Astrocyte (in vitro differentiated cells and primary cell): Measurements from ENCODE around the gene CHCHD6. TPM values are rescaled to one million over a fixed set of nuclear protein-coding genes. Genes with fewer than 3 reads are reported as not detected.

ENCODE experiments used
- DNase-seq: peaks from one replicate; pipeline ENCODE4 v3.0.0-alpha.2; 2010; ENCODE audit warnings: low read depth
- FAIRE-seq: peaks from 2 replicates; lab custom pipeline; 2011; peaks lifted over from hg19 to GRCh38; lab: Jason Lieb, UNC
- H2AFZ ChIP-seq: 2 replicates; pipeline ENCODE4 v1.6.0; 2012; ENCODE audit warnings: low read depth, low read length, inconsistent platforms
- H3K27ac ChIP-seq: 2 replicates; pipeline ENCODE4 v1.5.1; 2011; ENCODE audit warnings: low read depth, low read length, inconsistent platforms
- H3K27me3 ChIP-seq: 2 replicates; pipeline ENCODE4 v1.6.0; 2011; ENCODE audit warnings: low read length, inconsistent platforms; ENCODE audit not compliant: insufficient read depth
- H3K36me3 ChIP-seq: 2 replicates; pipeline ENCODE4 v1.5.1; 2011; ENCODE audit warnings: low read length, inconsistent platforms; ENCODE audit not compliant: insufficient read depth
- H3K4me1 ChIP-seq: 2 replicates; pipeline ENCODE4 v1.5.1; 2011; ENCODE audit warnings: low read length, inconsistent platforms; ENCODE audit not compliant: insufficient read depth
- H3K4me2 ChIP-seq: 2 replicates; pipeline ENCODE4 v1.6.0; 2012; ENCODE audit warnings: low read length, inconsistent platforms
- H3K4me3 ChIP-seq: 2 replicates; pipeline ENCODE4 v1.5.1; 2011; ENCODE audit warnings: low read depth, mild to moderate bottlenecking, low read length, inconsistent platforms; ENCODE audit not compliant: insufficient read depth
- H3K79me2 ChIP-seq: 2 replicates; pipeline ENCODE4 v1.6.0; 2012; ENCODE audit warnings: mild to moderate bottlenecking, low read length, inconsistent platforms; ENCODE audit not compliant: insufficient read depth
- H3K9ac ChIP-seq: 2 replicates; pipeline ENCODE4 v1.6.0; 2012; ENCODE audit warnings: mild to moderate bottlenecking, low read length, inconsistent platforms
- H3K9me3 ChIP-seq: 2 replicates; pipeline ENCODE4 v1.5.1; 2012; ENCODE audit warnings: low read depth, mild to moderate bottlenecking, low read length, inconsistent platforms; ENCODE audit not compliant: insufficient read depth
- H4K20me1 ChIP-seq: 2 replicates; pipeline ENCODE4 v1.6.0; 2012; ENCODE audit warnings: low read length, inconsistent platforms; ENCODE audit not compliant: insufficient read depth
- H3K27ac Mint-ChIP-seq: one replicate; pipeline ENCODE4 v1.8.0; 2021; ENCODE audit warnings: mild to moderate bottlenecking, mixed read lengths; ENCODE audit not compliant: unreplicated experiment
- H3K27me3 Mint-ChIP-seq: one replicate; pipeline ENCODE4 v1.8.0; 2021; ENCODE audit warnings: low read depth, mixed read lengths; ENCODE audit not compliant: unreplicated experiment
- H3K36me3 Mint-ChIP-seq: one replicate; pipeline ENCODE4 v1.8.0; 2021; ENCODE audit warnings: low read depth, mixed read lengths; ENCODE audit not compliant: unreplicated experiment
- H3K4me1 Mint-ChIP-seq: one replicate; pipeline ENCODE4 v1.8.0; 2021; ENCODE audit warnings: low read depth, mixed read lengths; ENCODE audit not compliant: unreplicated experiment
- H3K4me3 Mint-ChIP-seq: one replicate; pipeline ENCODE4 v1.8.0; 2021; ENCODE audit warnings: mild to moderate bottlenecking, moderate library complexity, mixed read lengths; ENCODE audit not compliant: unreplicated experiment
- H3K9me3 Mint-ChIP-seq: one replicate; pipeline ENCODE4 v1.8.0; 2021; ENCODE audit warnings: mild to moderate bottlenecking, mixed read lengths; ENCODE audit not compliant: unreplicated experiment
- EZH2 ChIP-seq: IDR thresholded peaks from 2 replicates; pipeline ENCODE4 v1.6.1; 2012; ENCODE audit warnings: mild to moderate bottlenecking, low read length, inconsistent platforms; ENCODE audit not compliant: insufficient read depth
- total RNA-seq: library from RNA; stranded (reverse); gene quantifications from 2 replicates; pipeline ENCODE4 v1.2.1, GENCODE V29; 2021
- TF ChIP-seq, protein P1 (sequence below): IDR thresholded peaks from 2 replicates; pipeline ENCODE4 v1.5.1; 2011; ENCODE audit warnings: low read depth, mild to moderate bottlenecking, inconsistent platforms, low read length, moderate library complexity; ENCODE audit not compliant: insufficient read depth

Gene CHCHD6
- total RNA-seq, 1 donor from 2014 or later = 21.1 TPM

GRCh38 chr3:126895178-126896066 lies 191.4 kb downstream of the CHCHD6 start:
- Histone ChIP-seq H3K4me3 (no peak overlapping the region), H3K27me3 (no peaks in the 10 kb centered on the region), H4K20me1 (no peaks in the 10 kb centered on the region), H3K79me2 (no peaks in the 10 kb centered on the region), H2AFZ (no peak overlapping the region), H3K4me1 (no peaks in the 10 kb centered on the region), H3K9ac (no peak overlapping the region), H3K4me2 (no peak overlapping the region), H3K9me3 (no peaks in the 10 kb centered on the region), H3K36me3 (no peaks in the 10 kb centered on the region), H3K27ac (no peak overlapping the region)
- H3K4me1 Mint-ChIP-seq = peaks cover 18% of the 10 kb centered on the region
- H3K27ac Mint-ChIP-seq = no peak overlapping the region
- TF ChIP-seq, protein P1, sequence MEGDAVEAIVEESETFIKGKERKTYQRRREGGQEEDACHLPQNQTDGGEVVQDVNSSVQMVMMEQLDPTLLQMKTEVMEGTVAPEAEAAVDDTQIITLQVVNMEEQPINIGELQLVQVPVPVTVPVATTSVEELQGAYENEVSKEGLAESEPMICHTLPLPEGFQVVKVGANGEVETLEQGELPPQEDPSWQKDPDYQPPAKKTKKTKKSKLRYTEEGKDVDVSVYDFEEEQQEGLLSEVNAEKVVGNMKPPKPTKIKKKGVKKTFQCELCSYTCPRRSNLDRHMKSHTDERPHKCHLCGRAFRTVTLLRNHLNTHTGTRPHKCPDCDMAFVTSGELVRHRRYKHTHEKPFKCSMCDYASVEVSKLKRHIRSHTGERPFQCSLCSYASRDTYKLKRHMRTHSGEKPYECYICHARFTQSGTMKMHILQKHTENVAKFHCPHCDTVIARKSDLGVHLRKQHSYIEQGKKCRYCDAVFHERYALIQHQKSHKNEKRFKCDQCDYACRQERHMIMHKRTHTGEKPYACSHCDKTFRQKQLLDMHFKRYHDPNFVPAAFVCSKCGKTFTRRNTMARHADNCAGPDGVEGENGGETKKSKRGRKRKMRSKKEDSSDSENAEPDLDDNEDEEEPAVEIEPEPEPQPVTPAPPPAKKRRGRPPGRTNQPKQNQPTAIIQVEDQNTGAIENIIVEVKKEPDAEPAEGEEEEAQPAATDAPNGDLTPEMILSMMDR = no peak
- no peak for TF ChIP-seq EZH2
- H3K9me3 Mint-ChIP-seq = no peaks in the 10 kb centered on the region
- H3K4me3 Mint-ChIP-seq = no peak overlapping the region
- peaks cover 25% of the 10 kb centered on the region for H3K27me3 Mint-ChIP-seq
- DNase-seq (no peak), FAIRE-seq (no peak)
- H3K36me3 Mint-ChIP-seq = peaks cover 6% of the 10 kb centered on the region

DNA sequence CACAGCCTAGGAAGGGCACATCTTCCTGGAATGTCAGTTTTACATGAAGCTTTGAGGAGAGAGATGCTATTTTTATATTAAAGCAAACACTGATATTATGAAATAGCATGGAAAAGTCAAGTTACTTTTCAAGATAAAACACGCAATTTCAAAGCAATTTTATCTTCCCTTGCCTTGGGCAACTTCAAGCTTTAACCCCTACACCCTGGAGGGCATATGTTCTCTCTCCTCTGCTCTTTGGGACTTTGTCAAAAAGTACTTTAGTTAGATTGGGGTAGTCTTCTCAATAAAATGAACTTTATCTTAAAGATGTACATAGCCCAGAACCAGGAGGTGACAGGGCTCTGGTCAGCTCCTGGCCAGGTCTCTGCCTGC lies 192.0 kb downstream of the CHCHD6 start:
- FAIRE-seq = no peak
- Histone ChIP-seq H4K20me1 (no peaks in the 10 kb centered on the region), H3K27me3 (no peaks in the 10 kb centered on the region), H3K4me3 (no peak overlapping the region), H2AFZ (no peak overlapping the region), H3K27ac (no peak overlapping the region), H3K4me2 (no peak overlapping the region), H3K9ac (no peak overlapping the region), H3K79me2 (no peaks in the 10 kb centered on the region), H3K9me3 (no peaks in the 10 kb centered on the region), H3K36me3 (no peaks in the 10 kb centered on the region), H3K4me1 (no peaks in the 10 kb centered on the region)
- no peak for DNase-seq
- H3K27ac Mint-ChIP-seq = no peak overlapping the region
- H3K9me3 Mint-ChIP-seq = no peaks in the 10 kb centered on the region
- H3K4me3 Mint-ChIP-seq = no peak overlapping the region
- peaks cover 18% of the 10 kb centered on the region for H3K4me1 Mint-ChIP-seq
- TF ChIP-seq, protein P1 = no peak
- no peak for TF ChIP-seq EZH2
- peaks cover 25% of the 10 kb centered on the region for H3K27me3 Mint-ChIP-seq
- peaks cover 4% of the 10 kb centered on the region for H3K36me3 Mint-ChIP-seq

GRCh38 chr3:126896968-126897367 lies 192.9 kb downstream of the CHCHD6 start:
- Histone ChIP-seq H3K4me3 (no peak overlapping the region), H3K9ac (no peak overlapping the region), H3K27ac (no peak overlapping the region), H4K20me1 (no peaks in the 10 kb centered on the region), H3K4me1 (no peaks in the 10 kb centered on the region), H3K79me2 (no peaks in the 10 kb centered on the region), H2AFZ (no peak overlapping the region), H3K9me3 (no peaks in the 10 kb centered on the region), H3K27me3 (no peaks in the 10 kb centered on the region), H3K36me3 (no peaks in the 10 kb centered on the region), H3K4me2 (no peak overlapping the region)
- Mint-ChIP-seq H3K9me3 (no peaks in the 10 kb centered on the region), H3K4me1 (peaks cover 21% of the 10 kb centered on the region), H3K4me3 (no peak overlapping the region), H3K27ac (no peak overlapping the region), H3K36me3 (peaks cover 5% of the 10 kb centered on the region), H3K27me3 (peaks cover 26% of the 10 kb centered on the region)
- no peak for FAIRE-seq
- no peak for DNase-seq
- no peak for TF ChIP-seq EZH2
- TF ChIP-seq, protein P1 = no peak
